NCI-H2107 treated with DMSO at 0.1 percent for 48 hours (cell line): ENCODE measurements around the gene GDF7.
"Not testable (repeated sequence)": the region's sequence is repeated elsewhere in the genome, so short reads cannot be mapped to it uniquely, and the experiment has no call there.

Experiments
- DNase-seq: peaks from one replicate; lab custom pipeline; 2025; ENCODE audit not compliant: unreplicated experiment; lab: John Stamatoyannopoulos, UW

Gene GDF7

GRCh38 chr2:20696366-20696765 lies 29.4 kb downstream of the GDF7 start:
- DNase-seq = no peak

GRCh38 chr2:20697322-20697934 lies 30.5 kb downstream of the GDF7 start:
- no peak for DNase-seq

DNA sequence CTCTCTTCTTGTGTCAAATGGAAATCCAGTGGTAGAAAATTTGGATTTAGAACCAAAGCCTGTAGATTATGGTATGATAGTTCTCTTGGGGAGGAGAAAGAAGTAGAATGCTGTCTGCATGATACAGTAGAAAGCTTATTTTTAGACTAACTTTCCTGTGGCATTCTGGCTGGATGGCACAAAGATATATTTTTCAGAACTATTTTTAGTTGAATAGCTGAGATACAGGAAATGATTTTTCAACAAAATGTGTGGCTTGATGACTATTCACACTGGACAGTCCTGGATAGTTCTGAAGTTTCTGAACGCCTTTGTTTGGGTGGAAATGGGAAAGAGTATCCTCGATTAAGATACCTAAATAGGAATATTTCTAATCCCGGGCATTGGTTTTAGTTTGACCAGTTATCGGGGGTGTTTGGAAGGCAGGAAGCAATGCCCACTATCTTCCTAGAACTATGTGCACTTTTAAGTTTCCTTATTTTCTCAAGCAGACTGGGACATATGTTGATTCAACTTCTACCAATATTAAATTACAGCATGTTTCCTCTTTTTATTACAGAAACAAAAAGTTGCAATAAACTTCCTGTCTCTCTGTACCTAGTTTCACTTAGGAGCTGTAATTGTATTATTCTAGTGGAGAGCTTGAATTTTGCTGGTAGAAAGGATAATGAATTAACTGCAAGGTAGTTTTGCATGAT lies 32.1 kb downstream of the GDF7 start:
- DNase-seq = no peak

- no peak for DNase-seq
Observed at GRCh38 chr2:20702563-20702962, 35.6 kb downstream of the GDF7 start.

GRCh38 chr2:20704886-20705285 lies 37.9 kb downstream of the GDF7 start:
- DNase-seq = no peak

DNA sequence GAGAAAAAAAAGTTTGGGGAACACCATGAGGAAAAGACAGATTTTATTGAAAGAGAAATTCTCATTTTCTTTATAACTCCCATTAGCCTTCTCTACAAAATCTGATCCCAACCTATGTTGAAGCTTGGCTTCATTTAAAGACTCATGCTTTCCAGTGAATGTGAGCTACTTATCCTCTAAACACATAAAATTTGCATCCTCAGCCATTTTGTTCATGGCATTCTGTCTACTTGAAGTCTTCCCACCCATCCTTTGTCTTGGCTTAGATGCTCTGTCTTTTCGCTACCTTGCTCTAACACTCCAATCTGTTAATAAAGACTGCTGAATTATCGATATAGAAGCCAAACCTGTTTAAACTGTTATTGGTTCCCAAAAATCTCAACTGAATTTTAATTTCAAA lies 39.3 kb downstream of the GDF7 start:
- no peak for DNase-seq

DNA sequence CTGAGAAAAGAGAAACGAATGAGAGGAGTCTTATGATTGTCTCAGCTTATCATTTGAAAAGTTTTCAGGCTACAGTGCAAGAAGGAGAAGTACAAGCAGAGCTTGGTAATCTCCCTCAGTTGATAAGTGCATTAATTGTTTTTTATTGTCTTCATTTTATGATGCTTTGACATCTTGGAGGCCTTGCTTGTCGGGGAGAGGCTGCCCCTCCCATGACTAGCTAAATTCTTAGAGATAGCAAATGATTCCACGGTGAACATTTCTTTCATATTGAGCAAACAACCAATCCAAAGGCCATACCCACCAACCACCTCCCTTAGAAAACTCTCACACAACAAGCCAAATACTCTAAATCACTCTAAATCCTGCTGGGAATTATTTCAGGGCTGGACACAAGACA lies 39.8 kb downstream of the GDF7 start:
- DNase-seq = no peak

- DNase-seq = no peak
Observed at GRCh38 chr2:20707601-20708000, 40.7 kb downstream of the GDF7 start.

DNA sequence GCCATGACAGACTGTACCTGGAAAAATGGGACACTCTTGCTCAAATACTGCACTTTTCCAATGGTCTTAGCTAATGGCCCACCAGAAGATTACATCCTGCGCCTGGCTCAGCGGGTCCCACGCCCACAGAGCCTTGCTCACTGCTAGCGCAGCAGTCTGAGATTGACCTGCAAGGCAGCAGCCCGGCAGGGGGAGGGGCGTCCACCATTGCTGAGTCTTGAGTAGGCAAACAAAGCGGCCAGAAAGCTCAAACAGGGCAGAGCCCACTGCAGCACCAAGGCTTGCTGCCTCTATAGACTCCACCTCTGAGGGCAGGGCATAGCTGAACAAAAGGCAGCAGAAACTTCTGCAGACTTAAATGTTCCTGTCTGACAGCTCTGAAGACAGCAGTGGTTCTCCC lies 44.7 kb downstream of the GDF7 start:
- DNase-seq = not testable (repeated sequence)

GRCh38 chr2:20713585-20713984 lies 46.6 kb downstream of the GDF7 start:
- not testable (repeated sequence) for DNase-seq

GRCh38 chr2:20714412-20714811 lies 47.5 kb downstream of the GDF7 start:
- DNase-seq = not testable (repeated sequence)

DNA sequence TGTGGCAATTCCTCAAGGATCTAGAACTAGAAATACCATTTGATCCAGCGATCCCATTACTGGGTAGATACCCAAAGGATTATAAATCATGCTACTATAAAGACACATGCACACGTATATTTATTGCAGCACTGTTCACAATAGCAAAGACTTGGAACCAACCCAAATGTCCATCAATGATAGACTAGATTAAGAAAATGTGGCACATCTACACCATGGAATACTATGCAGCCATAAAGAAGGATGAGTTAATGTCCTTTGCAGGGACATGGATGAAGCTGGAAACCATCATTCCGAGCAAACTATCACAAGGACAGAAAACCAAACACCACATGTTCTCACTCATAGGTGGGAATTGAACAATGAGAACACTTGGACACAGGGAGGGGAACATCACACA lies 49.2 kb downstream of the GDF7 start:
- DNase-seq = not testable (repeated sequence)

DNA sequence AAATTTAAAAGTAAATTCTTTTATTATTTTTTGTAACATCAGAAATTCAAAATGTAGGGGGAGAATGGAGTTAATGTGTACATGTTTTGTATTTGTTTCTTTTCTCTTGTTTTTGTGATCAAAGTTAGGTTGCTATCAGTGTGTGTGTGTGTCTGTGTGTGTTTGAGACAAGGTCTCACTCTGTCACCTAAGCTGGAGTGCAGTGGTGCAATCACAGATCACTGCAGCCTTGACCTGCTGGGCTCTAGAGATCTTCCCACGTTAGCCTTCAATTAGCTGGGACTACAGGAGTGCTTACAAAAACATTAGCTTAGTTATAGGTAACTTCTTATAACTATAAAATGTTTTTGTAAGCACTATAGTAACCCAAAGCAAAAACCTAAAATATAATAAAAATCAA lies 50.7 kb downstream of the GDF7 start:
- DNase-seq = no peak

DNA sequence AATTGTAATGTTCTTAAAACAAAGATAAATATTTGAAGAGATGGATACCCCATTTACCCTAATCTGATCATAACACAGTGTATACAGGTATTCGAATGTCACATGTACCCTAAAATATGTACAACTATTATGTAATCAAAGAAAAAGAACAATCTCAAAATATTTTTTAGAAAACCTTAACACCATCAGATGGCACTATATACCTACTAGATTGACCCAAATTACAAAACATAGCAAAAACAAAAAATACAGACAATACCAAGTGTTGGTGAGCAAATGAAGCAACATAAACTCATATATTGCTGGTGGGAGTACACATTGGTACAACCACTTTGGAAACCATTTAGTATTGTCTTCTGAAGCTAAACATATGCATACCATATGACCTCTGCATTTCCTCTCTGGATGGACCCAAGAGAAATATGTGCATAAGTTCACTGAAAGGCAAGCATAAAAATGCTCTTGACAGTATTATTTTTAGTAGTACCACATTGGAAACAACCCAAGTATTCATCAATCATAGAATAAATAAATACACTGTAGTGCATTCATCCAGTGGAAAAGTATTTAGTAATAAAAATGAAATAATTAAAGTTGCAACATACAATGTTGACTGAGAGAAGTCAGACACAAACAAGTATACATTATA lies 55.8 kb downstream of the GDF7 start:
- DNase-seq = no peak

DNA sequence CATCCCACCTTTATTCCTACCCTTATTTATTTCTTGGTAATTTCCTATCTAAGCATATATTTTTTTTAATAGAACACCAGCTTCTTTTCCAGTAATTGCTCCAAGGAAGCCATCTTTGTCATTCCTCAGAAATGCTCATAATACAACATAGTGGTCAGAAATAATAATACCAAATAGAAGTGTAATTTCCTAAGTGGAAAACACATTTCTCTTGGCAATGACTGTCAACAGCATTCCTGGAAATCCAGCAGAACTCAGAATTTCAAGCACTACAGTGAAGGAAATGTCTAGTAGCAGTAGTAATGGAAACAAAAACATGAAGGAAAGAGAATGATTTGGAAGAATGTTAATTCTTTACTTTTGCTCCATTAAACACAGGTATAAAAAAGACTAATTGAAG lies 56.6 kb downstream of the GDF7 start:
- no peak for DNase-seq

- DNase-seq = no peak
Observed at GRCh38 chr2:20724500-20725053, 57.6 kb downstream of the GDF7 start.

- DNase-seq = no peak
Observed at GRCh38 chr2:20725782-20726181, 58.8 kb downstream of the GDF7 start.

DNA sequence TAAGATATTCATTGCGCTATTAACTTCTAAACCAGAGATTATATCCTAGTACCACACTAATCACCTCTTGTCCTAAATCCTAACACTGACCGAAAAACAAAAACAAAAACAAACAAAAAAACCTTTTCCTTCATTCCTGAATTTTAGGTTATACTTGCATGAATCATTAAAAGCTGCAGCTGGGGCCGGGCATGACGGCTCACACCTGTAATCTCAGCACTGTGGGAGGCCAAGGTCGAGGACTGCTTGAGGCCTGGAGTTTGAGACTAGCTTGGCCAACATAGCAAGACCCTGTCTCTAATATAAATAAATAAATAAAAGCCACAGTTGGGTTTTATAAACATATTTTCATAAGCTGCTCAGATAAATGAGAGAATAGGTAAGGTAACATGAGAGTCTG lies 60.0 kb downstream of the GDF7 start:
- no peak for DNase-seq

DNA sequence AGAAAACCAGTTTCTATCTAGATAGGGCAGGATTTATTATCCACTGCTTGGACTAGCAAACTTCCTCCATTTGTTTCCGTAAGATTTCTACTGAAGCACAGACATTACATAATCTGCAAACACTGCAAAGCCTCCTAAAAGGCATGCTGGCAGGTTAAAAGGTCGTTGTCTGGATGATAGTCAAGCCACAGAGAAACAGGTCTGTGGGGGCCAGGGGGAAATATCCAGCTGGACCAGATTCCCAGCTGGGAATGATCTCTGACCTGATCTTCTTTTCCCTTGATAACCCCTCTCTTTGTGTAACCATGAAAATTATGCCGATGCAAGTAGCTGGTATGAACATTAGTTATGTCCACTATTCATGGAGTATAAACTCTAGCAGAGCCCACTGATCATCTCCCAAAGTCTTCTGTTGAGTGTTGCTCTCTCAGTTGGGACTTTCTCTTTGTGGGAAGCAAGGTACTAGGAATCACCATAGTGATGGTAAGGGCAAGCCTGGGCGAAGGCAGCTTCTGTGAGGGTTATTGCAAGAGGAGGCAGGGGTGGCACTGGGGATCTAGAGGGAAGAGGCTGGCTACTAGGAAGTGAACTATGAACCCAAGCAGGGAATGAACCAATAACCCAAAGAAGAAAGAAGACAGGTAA lies 61.3 kb downstream of the GDF7 start:
- no peak for DNase-seq
